Breast epithelium (tissue), 4 donors: ENCODE measurements around the gene TNFAIP8. TPM values are rescaled to one million over a fixed set of nuclear protein-coding genes. Genes with fewer than 3 reads are reported as not detected.

Experiments used
- DNase-seq, 2 donors: peaks; one replicate each; pipeline ENCODE4 v3.0.0-alpha.2; 2019; ENCODE audit warnings: low spot score in 2 of 2
- H3K27ac ChIP-seq, 2 donors: fragments of 200-600 bp; sonication (generic) in 1 of 2; one replicate each; pipeline ENCODE4 v1.5.1; 2016 to 2019; ENCODE audit warnings: mild to moderate bottlenecking in 1 of 2
- H3K27me3 ChIP-seq, 2 donors: fragments of 200-600 bp; sonication (generic) in 1 of 2; one replicate each; pipeline versions ENCODE4 v1.5.1 to v1.6.0; 2017 to 2019; ENCODE audit warnings: control low read depth in 1 of 2, mild to moderate bottlenecking in 1 of 2
- H3K36me3 ChIP-seq: fragments of 200-600 bp; one replicate; pipeline ENCODE4 v1.5.1; 2019
- H3K4me1 ChIP-seq, 2 donors: fragments of 200-600 bp; sonication (generic); one replicate each; pipeline ENCODE4 v1.5.1; 2016 to 2019; ENCODE audit warnings: control low read depth in 1 of 2
- H3K4me3 ChIP-seq, 3 donors: fragments of 200-600 bp; sonication (generic); 1 replicate in 2 of 3; 2 replicates in 1 of 3; pipeline ENCODE4 v1.5.1; 2016 to 2019; ENCODE audit warnings: mild to moderate bottlenecking in 3 of 3, moderate library complexity in 2 of 3
- H3K9me3 ChIP-seq, 2 donors: fragments of 200-600 bp; sonication (generic) in 1 of 2; one replicate each; pipeline ENCODE4 v1.5.1; 2016 to 2019; ENCODE audit warnings: control low read depth in 1 of 2
- POLR2A ChIP-seq: fragments of 450-650 bp; IDR thresholded peaks from one replicate; pipeline ENCODE4 v1.6.1; 2016; ENCODE audit warnings: antibody characterized with exemption, mild to moderate bottlenecking, moderate library complexity
- POLR2AphosphoS5 ChIP-seq, 3 donors: sonication (generic); formaldehyde crosslinking; IDR thresholded peaks; one replicate each; pipeline ENCODE4 v1.6.1; 2017; ENCODE audit warnings: antibody characterized with exemption in 3 of 3
- intact Hi-C: fragments of 100-400 bp; cut with DNase I; formaldehyde crosslinking; loops from one replicate; pipeline ENCODE4 v1.15.1; 2023; ENCODE audit warnings: low total_unique reads
- total RNA-seq, 3 donors: library from RNA; depleted of rRNA; stranded (reverse); fragments of >200 nt; gene quantifications; one replicate each; pipeline ENCODE4 v1.1.0, GENCODE V29; 2016
- TF ChIP-seq, protein P1 (sequence below), 3 donors: fragments of 450-650 bp; IDR thresholded peaks; one replicate each; pipeline ENCODE4 v1.5.1; 2016 to 2017; ENCODE audit warnings: antibody characterized with exemption in 3 of 3, mild to moderate bottlenecking in 3 of 3, moderate library complexity in 3 of 3

Gene TNFAIP8
- total RNA-seq, 3 donors from 2014 or later, result 35.4 to 167 (median 37.3) TPM

DNA sequence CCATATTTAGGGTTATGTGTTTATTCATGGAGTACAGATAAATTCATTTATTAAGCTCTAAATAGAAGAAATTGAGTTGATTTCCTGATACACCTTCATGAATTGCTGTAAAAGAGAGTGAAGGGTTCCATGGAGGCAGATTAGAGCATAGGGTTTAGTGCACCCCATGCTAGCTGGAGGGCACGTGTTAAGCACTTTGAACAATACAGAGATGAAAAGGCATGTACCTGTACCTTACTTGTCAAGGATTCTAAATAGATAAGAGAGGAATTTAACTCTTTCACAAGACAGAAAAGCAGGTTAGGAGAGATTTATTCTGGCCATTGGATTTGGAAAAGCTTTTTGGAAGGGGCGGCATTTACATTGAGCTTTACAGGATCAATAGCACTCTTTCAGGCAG lies 23.3 kb downstream of the TNFAIP8 start:
- Histone ChIP-seq H3K36me3 (no peaks in the 10 kb centered on the region), H3K27ac (no peak overlapping the region), H3K9me3 (no peaks in the 10 kb centered on the region), H3K4me1 (no peaks in the 10 kb centered on the region), H3K27me3 (no peaks in the 10 kb centered on the region), H3K4me3 (no peak overlapping the region)
- no peak for DNase-seq
- intact Hi-C loops, result no loop called here
- no peak for TF ChIP-seq POLR2A
- TF ChIP-seq, protein P1, sequence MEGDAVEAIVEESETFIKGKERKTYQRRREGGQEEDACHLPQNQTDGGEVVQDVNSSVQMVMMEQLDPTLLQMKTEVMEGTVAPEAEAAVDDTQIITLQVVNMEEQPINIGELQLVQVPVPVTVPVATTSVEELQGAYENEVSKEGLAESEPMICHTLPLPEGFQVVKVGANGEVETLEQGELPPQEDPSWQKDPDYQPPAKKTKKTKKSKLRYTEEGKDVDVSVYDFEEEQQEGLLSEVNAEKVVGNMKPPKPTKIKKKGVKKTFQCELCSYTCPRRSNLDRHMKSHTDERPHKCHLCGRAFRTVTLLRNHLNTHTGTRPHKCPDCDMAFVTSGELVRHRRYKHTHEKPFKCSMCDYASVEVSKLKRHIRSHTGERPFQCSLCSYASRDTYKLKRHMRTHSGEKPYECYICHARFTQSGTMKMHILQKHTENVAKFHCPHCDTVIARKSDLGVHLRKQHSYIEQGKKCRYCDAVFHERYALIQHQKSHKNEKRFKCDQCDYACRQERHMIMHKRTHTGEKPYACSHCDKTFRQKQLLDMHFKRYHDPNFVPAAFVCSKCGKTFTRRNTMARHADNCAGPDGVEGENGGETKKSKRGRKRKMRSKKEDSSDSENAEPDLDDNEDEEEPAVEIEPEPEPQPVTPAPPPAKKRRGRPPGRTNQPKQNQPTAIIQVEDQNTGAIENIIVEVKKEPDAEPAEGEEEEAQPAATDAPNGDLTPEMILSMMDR (IDR thresholded peaks at IDR 0.05), result no peak
- no peak for TF ChIP-seq POLR2AphosphoS5 (IDR thresholded peaks at IDR 0.05)

DNA sequence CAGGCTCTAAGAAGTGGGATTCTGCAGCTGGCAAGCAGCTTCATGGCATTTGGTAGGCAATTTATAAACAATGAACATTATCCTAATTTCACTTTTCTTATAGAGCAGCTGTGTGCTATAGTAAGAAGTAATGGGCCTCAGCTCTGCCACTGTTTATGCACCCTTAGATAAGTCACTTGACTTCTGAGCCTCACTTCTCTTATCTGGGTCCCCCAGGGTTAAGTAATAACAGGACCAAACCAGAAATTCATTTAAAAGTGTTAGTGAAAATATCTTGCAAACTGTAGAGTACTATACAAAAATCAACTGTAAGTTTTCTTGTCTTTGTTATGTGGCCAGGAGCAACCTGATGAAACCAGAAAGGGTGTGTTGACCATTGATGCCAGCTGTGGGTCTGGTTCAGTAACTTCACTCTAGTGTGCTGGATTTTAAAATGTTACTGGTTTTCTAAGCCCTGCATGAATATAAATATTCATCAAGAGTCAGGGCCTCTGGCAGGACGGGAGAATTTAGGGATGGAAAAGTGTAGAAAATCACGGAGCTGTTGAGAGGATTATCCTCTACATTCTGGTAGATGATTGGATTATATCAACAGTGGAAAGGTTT lies 24.2 kb downstream of the TNFAIP8 start:
- Histone ChIP-seq H3K4me3 (no peak overlapping the region), H3K27ac (no peak overlapping the region), H3K36me3 (no peaks in the 10 kb centered on the region), H3K27me3 (no peaks in the 10 kb centered on the region), H3K4me1 (no peaks in the 10 kb centered on the region), H3K9me3 (no peaks in the 10 kb centered on the region)
- no peak for DNase-seq
- intact Hi-C loops, result no loop called here
- TF ChIP-seq, protein P1 (IDR thresholded peaks at IDR 0.05), result no peak
- no peak for TF ChIP-seq POLR2AphosphoS5 (IDR thresholded peaks at IDR 0.05)
- no peak for TF ChIP-seq POLR2A

DNA sequence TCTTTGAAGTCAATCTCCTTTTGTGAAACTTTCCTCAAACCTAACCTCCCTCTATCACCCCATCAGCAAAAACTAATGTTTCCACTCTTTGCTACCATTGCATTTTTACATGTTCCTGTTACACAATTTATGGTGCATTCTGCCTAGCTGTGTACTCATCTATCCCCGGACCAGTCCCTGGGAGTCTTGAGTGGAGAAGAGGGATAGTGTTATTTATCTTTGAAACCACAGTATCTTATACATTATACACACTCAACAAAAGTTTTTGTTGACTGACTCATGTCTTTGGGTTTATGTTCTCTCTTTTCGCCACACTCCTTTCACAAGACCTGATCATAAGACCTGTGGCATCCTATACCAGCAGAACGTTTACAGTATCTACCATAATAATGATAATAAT lies 26.4 kb downstream of the TNFAIP8 start:
- no peak for DNase-seq
- no peak for TF ChIP-seq POLR2AphosphoS5 (IDR thresholded peaks at IDR 0.05)
- TF ChIP-seq, protein P1 (IDR thresholded peaks at IDR 0.05), result no peak
- TF ChIP-seq POLR2A, result no peak
- Histone ChIP-seq H3K27me3 (no peaks in the 10 kb centered on the region), H3K4me1 (no peaks in the 10 kb centered on the region), H3K4me3 (no peak overlapping the region), H3K9me3 (no peaks in the 10 kb centered on the region), H3K27ac (no peak overlapping the region), H3K36me3 (no peaks in the 10 kb centered on the region)
- intact Hi-C loops, result no loop called here

DNA sequence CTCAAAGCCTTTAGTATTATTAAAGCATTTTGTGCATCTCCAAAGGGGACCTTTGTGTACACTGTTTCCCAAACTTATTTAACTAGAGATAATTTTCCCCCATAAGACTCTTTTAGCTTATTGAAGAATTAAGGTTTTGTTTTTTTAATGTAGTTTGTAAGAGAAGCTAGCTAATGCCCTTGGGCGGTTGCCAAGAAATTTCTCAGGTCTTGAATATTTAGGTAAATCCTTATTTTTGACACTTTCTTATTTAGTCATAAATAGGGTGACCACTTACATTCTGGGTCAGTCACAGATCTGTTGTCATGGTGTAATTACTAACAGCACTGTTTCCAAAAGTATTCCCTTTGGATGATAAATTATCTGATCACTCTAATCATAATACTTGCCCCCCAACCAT lies 27.2 kb downstream of the TNFAIP8 start:
- H3K9me3 ChIP-seq, result no peaks in the 10 kb centered on the region
- no peaks in the 10 kb centered on the region for H3K27me3 ChIP-seq
- intact Hi-C loops, result no loop called here
- H3K4me1 ChIP-seq, result no peaks in the 10 kb centered on the region
- DNase-seq, result no peak
- no peak overlapping the region for H3K4me3 ChIP-seq
- TF ChIP-seq, protein P1 (IDR thresholded peaks at IDR 0.05), result no peak
- TF ChIP-seq POLR2A, result no peak
- no peak for TF ChIP-seq POLR2AphosphoS5 (IDR thresholded peaks at IDR 0.05)
- no peaks in the 10 kb centered on the region for H3K36me3 ChIP-seq
- no peak overlapping the region for H3K27ac ChIP-seq

DNA sequence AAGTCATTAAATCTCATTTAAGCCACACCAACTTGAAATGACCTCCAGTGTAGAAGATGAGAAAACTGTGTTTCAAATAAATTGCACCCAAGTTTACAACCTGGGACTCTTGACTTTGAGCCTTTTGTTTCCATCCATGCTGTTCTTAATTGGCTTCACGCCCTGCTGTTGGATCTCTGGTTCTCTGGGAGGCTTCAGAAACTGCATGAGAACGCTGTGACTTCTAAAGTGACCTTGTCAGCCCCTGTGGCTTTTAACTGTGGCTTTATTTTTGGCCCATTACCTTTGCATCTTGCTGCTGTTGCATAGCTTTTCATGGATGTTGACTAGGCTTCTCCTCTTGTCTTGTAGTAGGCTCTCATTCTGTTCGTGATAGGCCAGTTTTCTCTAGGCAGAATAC lies 29.3 kb downstream of the TNFAIP8 start:
- peaks cover 0 to 8% of the 10 kb centered on the region in 2 donors for H3K4me1 ChIP-seq
- H3K27me3 ChIP-seq, result no peaks in the 10 kb centered on the region
- no peak overlapping the region for H3K27ac ChIP-seq
- H3K9me3 ChIP-seq, result no peaks in the 10 kb centered on the region
- DNase-seq, result no peak
- intact Hi-C loops, result loop anchor here (5.0 kb wide), 1 partner anchor 102 kb away; no protein-coding TSS in a partner anchor
- no peaks in the 10 kb centered on the region for H3K36me3 ChIP-seq
- H3K4me3 ChIP-seq, result no peak overlapping the region
- TF ChIP-seq POLR2AphosphoS5 (IDR thresholded peaks at IDR 0.05), result no peak
- TF ChIP-seq POLR2A, result no peak
- TF ChIP-seq, protein P1 (IDR thresholded peaks at IDR 0.05), result no peak
